GM19372 (cell line): ENCODE data around the gene BAD.
"Not testable (repeated sequence)": the region's sequence is repeated elsewhere in the genome, so short reads cannot be mapped to it uniquely, and the experiment has no call there.

ENCODE experiments used
- ATAC-seq: cut with Tn5 transposase; IDR thresholded peaks from one replicate; pipeline ENCODE4 v1.9.1; 2021; ENCODE audit warnings: mild to moderate bottlenecking, low read depth, moderate library complexity; ENCODE audit not compliant: unreplicated experiment

The BAD gene

DNA sequence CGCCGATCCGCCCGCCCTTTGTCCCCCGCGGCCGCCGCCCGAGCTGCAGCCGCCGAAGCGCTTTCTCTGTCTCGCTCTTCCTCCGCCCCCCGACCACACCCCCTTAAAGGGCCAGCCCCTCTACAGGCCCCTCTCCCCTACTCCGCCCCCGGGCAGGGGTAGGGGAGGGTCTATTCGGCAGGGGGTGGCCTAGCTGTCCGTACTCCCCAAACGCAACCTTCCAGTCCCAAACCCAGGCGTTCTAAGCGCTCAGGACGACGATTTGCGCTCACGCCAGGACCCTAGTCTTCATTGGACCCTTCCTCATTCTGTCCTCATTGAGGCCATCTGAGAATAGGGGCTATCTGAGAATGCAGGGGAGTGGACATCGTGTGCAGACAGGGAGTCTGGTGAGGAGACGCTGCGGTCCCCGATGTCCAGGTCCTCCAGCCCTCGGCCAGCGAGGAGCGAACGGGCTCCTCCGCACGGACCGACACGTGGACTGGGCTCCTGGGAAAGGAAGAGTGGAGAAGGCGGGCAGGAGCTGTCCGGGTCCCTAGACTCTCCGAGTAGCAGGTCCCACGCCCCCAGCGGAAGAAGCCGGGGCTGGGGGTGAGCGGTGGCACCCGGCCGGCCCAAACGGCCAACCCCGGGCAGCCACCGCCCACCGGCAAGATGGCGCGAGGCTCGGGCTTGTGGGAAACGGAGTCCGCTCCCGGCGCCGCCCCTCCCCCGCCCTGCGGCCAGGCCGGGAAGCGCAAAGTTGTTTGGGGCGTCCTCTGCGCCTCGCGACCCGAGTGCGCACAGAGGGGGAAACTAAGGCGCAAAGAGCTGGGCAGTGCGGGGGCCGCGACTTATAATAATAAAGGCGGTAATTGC lies 37.4 kb downstream of the BAD start, which contains the start of gene PPP1R14B:
TSS of gene PPP1R14B (minus strand) at position 73 of the 858 bp plus-strand sequence. CDS start 270 bp downstream, outside the sequence.
- peak; percentile 39 for ATAC-seq

- not testable (repeated sequence) for ATAC-seq
Measured at GRCh38 chr11:64246621-64246870, 37.9 kb downstream of the BAD start.

- ATAC-seq: no peak
Measured at GRCh38 chr11:64245797-64246620, 38.5 kb downstream of the BAD start.

GRCh38 chr11:64245401-64245796 lies 39.1 kb downstream of the BAD start:
- no peak for ATAC-seq

GRCh38 chr11:64244966-64245365 lies 39.5 kb downstream of the BAD start:
- no peak for ATAC-seq

- ATAC-seq: no peak
Measured at GRCh38 chr11:64244107-64244506, 40.4 kb downstream of the BAD start.

- ATAC-seq: no peak
Measured at GRCh38 chr11:64243236-64243854, 41.1 kb downstream of the BAD start.

- peak; percentile 2 for ATAC-seq
Measured at GRCh38 chr11:64241491-64242374, 42.7 kb downstream of the BAD start.

DNA sequence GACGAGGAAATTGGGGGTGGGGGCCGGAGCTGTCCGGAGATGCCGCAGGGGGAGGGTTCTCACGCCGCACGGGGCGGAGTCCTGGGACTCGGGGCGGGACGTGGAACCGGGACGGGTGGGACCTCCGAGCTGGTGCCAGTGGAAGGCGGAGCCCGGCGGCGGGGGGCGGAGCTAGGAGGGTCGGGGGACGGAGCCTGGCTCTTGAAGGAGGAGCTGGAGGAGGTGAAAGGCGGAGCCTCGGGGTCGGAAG lies 43.3 kb downstream of the BAD start:
- ATAC-seq: peak; percentile 74

DNA sequence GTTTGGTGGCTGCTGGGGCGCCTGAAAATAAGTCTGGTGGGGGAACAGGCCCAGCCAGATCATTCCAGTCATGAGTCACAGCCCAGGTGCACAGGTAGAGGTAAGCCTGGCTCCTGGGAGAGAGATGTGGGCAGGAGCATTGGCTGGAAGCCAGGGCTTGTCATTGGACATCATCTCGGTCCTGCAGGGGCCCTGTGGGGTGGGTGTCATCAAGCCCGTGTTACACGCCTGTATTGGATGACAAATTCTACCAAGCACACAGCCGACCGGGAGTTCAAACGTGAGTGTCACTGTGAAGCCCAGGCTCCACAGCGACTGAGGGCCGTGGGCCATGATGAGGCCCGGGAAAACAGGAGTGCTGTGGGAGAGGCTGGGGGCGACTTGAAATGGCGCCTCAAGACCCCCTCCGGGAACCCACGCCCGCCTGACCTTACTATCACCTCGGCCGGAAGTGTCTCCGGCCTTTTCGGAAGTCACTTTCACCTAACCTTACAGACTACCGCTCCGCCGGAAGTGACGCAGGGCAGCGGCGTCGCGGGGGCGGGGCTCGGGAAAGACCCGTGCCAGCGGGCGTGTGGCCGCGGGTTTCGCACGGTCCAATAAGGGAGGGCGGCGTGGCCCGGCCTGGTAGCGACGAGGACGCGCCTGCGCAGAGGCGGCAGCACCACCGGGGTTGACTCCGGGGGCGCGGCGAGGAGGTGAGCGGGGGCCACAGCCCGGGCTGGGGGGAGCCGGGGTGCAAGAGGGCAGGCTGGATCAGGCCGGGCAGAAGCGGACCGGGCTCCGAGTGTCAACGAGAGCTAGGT lies 43.8 kb downstream of the BAD start, which contains the start of gene FKBP2:
TSS of gene FKBP2 (plus strand) at position 661 of the 806 bp plus-strand sequence. CDS start 1,293 bp downstream, outside the sequence.
- peak; percentile 54 for ATAC-seq

GRCh38 chr11:64239662-64240434 lies 44.6 kb downstream of the BAD start:
- ATAC-seq: peak; percentile 3

- ATAC-seq: no peak
Measured at GRCh38 chr11:64238999-64239398, 45.5 kb downstream of the BAD start.

- ATAC-seq: no peak
Measured at GRCh38 chr11:64238076-64238475, 46.4 kb downstream of the BAD start.

- no peak for ATAC-seq
Measured at GRCh38 chr11:64237484-64237951, 46.9 kb downstream of the BAD start.

- no peak for ATAC-seq
Measured at GRCh38 chr11:64235437-64236161, 48.9 kb downstream of the BAD start.

DNA sequence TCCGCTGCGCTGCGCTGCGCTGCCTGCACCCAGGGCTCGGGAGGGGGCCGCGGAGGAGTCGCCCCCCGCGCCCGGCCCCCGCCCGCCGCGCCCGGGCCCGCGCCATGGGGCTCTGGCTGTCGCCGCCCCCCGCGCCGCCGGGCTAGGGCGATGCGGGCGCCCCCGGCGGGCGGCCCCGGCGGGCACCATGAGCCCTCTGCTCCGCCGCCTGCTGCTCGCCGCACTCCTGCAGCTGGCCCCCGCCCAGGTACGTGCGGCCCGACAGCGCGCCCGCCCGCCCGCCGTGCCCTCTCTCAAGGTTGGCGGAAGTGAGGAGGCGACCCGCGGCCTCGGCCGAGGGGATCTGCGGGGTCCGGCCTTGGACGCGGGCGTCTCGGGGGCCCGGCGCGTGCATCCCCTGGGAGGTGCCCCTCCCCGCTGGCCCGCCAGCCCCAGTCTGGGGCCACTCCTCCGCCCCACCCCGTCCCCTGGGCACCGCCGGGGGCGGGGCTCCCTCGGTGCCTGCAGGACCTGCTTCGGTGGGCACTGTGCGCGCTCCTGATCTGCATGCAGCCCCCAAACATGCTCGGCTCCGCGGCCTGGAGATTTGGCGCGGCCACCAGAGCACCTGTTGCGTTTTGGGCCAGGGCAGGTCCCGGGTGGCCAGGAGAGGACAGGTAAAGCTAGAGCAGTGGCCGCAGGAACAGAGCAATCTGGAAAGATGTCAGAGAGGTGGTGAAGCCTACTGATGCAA lies 49.7 kb downstream of the BAD start:
- ATAC-seq: peak; percentile 25

DNA sequence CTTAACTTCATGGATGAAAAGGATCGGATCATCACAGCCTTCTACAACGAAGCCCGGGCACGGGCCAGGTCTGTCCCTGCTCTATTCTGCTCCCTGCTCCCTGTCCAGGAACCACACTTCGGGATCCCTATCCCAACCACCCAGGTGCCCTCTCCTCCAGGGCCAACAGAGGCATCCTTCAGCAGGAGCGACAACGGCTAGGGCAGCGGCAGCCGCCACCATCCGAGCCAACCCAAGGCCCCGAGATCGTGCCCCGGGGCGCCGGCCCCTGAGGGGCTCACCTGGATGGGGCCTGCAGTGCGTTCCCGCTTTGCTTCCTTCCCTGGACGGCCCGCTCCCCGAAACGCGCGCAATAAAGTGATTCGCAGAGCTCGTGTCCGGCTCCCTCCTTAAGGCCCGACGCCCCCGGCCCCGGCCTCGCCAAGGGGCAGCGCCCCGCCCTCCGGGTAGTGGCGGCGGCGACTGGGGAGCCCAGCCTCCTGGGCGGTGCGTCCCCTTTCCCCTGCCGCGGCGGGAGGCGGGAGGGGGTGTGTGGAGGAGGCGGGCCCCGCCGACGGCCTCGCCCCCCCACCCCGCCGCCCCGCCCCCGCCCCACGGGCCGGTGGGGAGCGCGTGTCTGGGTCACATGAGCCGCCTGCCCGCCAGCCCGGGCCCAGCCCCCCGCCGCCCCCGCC lies 50.4 kb downstream of the BAD start, which contains the start of gene VEGFB:
TSS of gene VEGFB (plus strand) at position 672 of the 674 bp plus-strand sequence. CDS start 250 bp downstream, outside the sequence.
- peak; percentile 37 for ATAC-seq
